ENCODE data around the gene DMWD. TPM values are rescaled to one million over a fixed set of nuclear protein-coding genes. Genes with fewer than 3 reads are reported as not detected.

DMWD gene
- total and polyA plus RNA-seq, 2 of the 13 experiments (the other 11 are each of a cell fraction or from before 2014, with no cell fraction given) = 10.3 to 14.9 TPM

DNA sequence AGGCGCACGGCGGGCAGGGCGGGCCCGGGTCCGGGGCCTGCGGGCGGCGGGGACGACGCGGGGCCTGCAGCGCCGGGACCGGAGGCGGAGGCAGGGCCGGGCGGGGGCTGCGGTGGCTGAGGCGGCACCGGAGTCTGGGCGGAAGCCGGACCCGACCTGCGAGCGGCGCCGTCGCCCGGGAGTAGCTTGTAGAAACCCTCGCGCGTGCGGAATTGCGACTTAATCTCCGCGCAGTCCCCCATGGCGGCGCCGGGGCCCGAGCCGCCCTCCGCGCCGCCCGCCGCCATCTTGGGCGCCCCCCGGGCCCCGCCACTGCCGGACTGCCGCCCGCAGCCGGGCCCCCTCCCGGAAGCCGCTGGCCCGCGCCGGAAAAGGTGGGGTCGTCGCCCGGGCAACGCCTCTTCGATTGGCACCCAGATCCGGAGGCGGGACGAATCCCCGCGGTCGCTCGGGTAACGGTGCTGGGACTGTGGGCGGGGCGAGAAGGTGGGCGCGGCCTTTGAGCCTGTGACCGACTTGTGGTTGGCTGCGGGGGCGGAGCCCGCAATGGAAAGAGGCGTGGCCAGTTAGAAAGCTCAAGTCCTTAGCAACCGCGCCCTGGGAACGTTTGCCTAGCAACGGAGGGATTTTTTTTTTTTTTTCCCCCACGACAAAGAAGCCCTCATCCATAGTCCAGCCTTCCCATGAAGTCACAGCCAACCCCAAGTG lies at the start of gene DMWD (continued):
- no peak for TF ChIP-seq TARDBP (CRISPR knock-in tag; IDR thresholded peaks at IDR 0.05)
- TF ChIP-seq, protein P1, sequence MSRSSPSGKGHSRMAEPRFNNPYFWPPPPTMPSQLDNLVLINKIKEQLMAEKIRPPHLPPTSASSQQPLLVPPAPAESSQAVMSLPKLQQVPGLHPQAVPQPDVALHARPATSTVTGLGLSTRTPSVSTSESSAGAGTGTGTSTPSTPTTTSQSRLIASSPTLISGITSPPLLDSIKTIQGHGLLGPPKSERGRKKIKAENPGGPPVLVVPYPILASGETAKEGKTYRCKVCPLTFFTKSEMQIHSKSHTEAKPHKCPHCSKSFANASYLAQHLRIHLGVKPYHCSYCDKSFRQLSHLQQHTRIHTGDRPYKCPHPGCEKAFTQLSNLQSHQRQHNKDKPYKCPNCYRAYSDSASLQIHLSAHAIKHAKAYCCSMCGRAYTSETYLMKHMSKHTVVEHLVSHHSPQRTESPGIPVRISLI (CRISPR knock-in tag; IDR thresholded peaks at IDR 0.05; ENCODE audit: borderline replicate concordance) = peak; percentile 95
- no peak for TF ChIP-seq ZNF225 (CRISPR knock-in tag; IDR thresholded peaks at IDR 0.05)
- 0 out of 2 replicates have a peak, but pooled peaks have one; percentile 29 for TF ChIP-seq ZNF761 (CRISPR knock-in tag; conservative IDR thresholded peaks at IDR 0.05)
- TF ChIP-seq SMAD9 (CRISPR knock-in tag; IDR thresholded peaks at IDR 0.05) = no peak
- no peak for TF ChIP-seq ZNF766 (CRISPR knock-in tag; IDR thresholded peaks at IDR 0.05; ENCODE audit: borderline replicate concordance)
- no peak for TF ChIP-seq KLF13 (CRISPR knock-in tag; IDR thresholded peaks at IDR 0.05)
- TF ChIP-seq GPN1 (CRISPR knock-in tag; IDR thresholded peaks at IDR 0.05; ENCODE audit: borderline replicate concordance) = no peak
- no peak for TF ChIP-seq ZNF33A (CRISPR knock-in tag; IDR thresholded peaks at IDR 0.05; ENCODE audit: borderline replicate concordance)
- TF ChIP-seq ZNF232 (CRISPR knock-in tag; IDR thresholded peaks at IDR 0.05; ENCODE audit: borderline replicate concordance) = no peak
- no peak for TF ChIP-seq ZNF101 (CRISPR knock-in tag; IDR thresholded peaks at IDR 0.05; ENCODE audit: borderline replicate concordance, low read depth)
- TF ChIP-seq, protein P2, sequence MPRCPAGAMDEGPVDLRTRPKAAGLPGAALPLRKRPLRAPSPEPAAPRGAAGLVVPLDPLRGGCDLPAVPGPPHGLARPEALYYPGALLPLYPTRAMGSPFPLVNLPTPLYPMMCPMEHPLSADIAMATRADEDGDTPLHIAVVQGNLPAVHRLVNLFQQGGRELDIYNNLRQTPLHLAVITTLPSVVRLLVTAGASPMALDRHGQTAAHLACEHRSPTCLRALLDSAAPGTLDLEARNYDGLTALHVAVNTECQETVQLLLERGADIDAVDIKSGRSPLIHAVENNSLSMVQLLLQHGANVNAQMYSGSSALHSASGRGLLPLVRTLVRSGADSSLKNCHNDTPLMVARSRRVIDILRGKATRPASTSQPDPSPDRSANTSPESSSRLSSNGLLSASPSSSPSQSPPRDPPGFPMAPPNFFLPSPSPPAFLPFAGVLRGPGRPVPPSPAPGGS (CRISPR knock-in tag; IDR thresholded peaks at IDR 0.05) = no peak
- no peak for TF ChIP-seq PRPF4 (IDR thresholded peaks at IDR 0.05; ENCODE audit: low read depth, low read length, poor library complexity, severe bottlenecking)
- TF ChIP-seq ZKSCAN1 (IDR thresholded peaks at IDR 0.05; ENCODE audit: low read length) = no peak
- TF ChIP-seq, protein P3, sequence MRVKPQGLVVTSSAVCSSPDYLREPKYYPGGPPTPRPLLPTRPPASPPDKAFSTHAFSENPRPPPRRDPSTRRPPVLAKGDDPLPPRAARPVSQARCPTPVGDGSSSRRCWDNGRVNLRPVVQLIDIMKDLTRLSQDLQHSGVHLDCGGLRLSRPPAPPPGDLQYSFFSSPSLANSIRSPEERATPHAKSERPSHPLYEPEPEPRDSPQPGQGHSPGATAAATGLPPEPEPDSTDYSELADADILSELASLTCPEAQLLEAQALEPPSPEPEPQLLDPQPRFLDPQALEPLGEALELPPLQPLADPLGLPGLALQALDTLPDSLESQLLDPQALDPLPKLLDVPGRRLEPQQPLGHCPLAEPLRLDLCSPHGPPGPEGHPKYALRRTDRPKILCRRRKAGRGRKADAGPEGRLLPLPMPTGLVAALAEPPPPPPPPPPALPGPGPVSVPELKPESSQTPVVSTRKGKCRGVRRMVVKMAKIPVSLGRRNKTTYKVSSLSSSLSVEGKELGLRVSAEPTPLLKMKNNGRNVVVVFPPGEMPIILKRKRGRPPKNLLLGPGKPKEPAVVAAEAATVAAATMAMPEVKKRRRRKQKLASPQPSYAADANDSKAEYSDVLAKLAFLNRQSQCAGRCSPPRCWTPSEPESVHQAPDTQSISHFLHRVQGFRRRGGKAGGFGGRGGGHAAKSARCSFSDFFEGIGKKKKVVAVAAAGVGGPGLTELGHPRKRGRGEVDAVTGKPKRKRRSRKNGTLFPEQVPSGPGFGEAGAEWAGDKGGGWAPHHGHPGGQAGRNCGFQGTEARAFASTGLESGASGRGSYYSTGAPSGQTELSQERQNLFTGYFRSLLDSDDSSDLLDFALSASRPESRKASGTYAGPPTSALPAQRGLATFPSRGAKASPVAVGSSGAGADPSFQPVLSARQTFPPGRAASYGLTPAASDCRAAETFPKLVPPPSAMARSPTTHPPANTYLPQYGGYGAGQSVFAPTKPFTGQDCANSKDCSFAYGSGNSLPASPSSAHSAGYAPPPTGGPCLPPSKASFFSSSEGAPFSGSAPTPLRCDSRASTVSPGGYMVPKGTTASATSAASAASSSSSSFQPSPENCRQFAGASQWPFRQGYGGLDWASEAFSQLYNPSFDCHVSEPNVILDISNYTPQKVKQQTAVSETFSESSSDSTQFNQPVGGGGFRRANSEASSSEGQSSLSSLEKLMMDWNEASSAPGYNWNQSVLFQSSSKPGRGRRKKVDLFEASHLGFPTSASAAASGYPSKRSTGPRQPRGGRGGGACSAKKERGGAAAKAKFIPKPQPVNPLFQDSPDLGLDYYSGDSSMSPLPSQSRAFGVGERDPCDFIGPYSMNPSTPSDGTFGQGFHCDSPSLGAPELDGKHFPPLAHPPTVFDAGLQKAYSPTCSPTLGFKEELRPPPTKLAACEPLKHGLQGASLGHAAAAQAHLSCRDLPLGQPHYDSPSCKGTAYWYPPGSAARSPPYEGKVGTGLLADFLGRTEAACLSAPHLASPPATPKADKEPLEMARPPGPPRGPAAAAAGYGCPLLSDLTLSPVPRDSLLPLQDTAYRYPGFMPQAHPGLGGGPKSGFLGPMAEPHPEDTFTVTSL (CRISPR knock-in tag; IDR thresholded peaks at IDR 0.05; ENCODE audit: borderline replicate concordance) = no peak
- TF ChIP-seq, protein P4, sequence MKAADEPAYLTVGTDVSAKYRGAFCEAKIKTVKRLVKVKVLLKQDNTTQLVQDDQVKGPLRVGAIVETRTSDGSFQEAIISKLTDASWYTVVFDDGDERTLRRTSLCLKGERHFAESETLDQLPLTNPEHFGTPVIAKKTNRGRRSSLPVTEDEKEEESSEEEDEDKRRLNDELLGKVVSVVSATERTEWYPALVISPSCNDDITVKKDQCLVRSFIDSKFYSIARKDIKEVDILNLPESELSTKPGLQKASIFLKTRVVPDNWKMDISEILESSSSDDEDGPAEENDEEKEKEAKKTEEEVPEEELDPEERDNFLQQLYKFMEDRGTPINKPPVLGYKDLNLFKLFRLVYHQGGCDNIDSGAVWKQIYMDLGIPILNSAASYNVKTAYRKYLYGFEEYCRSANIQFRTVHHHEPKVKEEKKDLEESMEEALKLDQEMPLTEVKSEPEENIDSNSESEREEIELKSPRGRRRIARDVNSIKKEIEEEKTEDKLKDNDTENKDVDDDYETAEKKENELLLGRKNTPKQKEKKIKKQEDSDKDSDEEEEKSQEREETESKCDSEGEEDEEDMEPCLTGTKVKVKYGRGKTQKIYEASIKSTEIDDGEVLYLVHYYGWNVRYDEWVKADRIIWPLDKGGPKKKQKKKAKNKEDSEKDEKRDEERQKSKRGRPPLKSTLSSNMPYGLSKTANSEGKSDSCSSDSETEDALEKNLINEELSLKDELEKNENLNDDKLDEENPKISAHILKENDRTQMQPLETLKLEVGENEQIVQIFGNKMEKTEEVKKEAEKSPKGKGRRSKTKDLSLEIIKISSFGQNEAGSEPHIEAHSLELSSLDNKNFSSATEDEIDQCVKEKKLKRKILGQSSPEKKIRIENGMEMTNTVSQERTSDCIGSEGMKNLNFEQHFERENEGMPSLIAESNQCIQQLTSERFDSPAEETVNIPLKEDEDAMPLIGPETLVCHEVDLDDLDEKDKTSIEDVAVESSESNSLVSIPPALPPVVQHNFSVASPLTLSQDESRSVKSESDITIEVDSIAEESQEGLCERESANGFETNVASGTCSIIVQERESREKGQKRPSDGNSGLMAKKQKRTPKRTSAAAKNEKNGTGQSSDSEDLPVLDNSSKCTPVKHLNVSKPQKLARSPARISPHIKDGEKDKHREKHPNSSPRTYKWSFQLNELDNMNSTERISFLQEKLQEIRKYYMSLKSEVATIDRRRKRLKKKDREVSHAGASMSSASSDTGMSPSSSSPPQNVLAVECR (CRISPR knock-in tag; IDR thresholded peaks at IDR 0.05; ENCODE audit: borderline replicate concordance) = peak; percentile 59; the same call in 1 of the 2 replicates
- no peak for TF ChIP-seq NKX3-1 (CRISPR knock-in tag; IDR thresholded peaks at IDR 0.05)
